GM23338 (cell line): ENCODE results near the gene RAI14. TPM values are rescaled to one million over a fixed set of nuclear protein-coding genes. Genes with fewer than 3 reads are reported as not detected.

ENCODE experiments used
- ATAC-seq: fragments of 200-7000 bp; cut with Tn5 transposase; 3 replicates; pipeline ENCODE4 v1.9.1; 2020
- DNase-seq: peaks from one replicate; pipeline ENCODE4 v3.0.0-alpha.2; 2015; ENCODE audit warnings: low spot score
- H2AFZ ChIP-seq: fragments of 200-600 bp; sonication (generic); 2 replicates; pipeline ENCODE4 v1.8.0; 2016; ENCODE audit warnings: antibody characterized with exemption, mild to moderate bottlenecking, moderate library complexity
- H3F3A ChIP-seq: fragments of 200-600 bp; sonication (generic); replicated peaks from 2 replicates; pipeline ENCODE4 v1.8.0; 2017; ENCODE audit warnings: antibody characterized with exemption, mixed run types, low read depth
- H3K27ac ChIP-seq: fragments of 200-600 bp; sonication (generic); 2 replicates; pipeline ENCODE4 v1.6.1; 2016; ENCODE audit warnings: low read depth
- H3K27me3 ChIP-seq: fragments of 200-600 bp; sonication (generic); 2 replicates; pipeline ENCODE4 v1.8.0; 2016; ENCODE audit warnings: mild to moderate bottlenecking, mixed run types, moderate library complexity; ENCODE audit not compliant: insufficient read depth
- H3K36me3 ChIP-seq: fragments of 200-600 bp; sonication (generic); 2 replicates; pipeline ENCODE4 v1.8.0; 2016; ENCODE audit warnings: mild to moderate bottlenecking; ENCODE audit not compliant: insufficient read depth
- H3K4me1 ChIP-seq: fragments of 200-600 bp; sonication (generic); 2 replicates; pipeline ENCODE4 v1.8.0; 2016; ENCODE audit warnings: mild to moderate bottlenecking, moderate library complexity; ENCODE audit not compliant: insufficient read depth
- H3K4me2 ChIP-seq: fragments of 200-600 bp; sonication (generic); 2 replicates; pipeline ENCODE4 v1.7.1; 2017; ENCODE audit warnings: mixed run types
- H3K4me3 ChIP-seq: fragments of 200-600 bp; sonication (generic); 2 replicates; pipeline ENCODE4 v1.6.1; 2016; ENCODE audit warnings: mixed run types
- H3K79me2 ChIP-seq: fragments of 200-600 bp; sonication (generic); replicated peaks from 2 replicates; pipeline ENCODE4 v1.8.0; 2017; ENCODE audit warnings: mild to moderate bottlenecking; ENCODE audit not compliant: insufficient read depth
- H3K9me2 ChIP-seq: fragments of 200-600 bp; sonication (generic); 2 replicates; pipeline ENCODE4 v1.8.0; 2017; ENCODE audit not compliant: insufficient read depth
- H4K20me1 ChIP-seq: fragments of 200-600 bp; sonication (generic); replicated peaks from 2 replicates; pipeline ENCODE4 v1.8.0; 2017; ENCODE audit warnings: mild to moderate bottlenecking; ENCODE audit not compliant: insufficient read depth
- H3K27ac Mint-ChIP-seq: 2 replicates; pipeline ENCODE4 v1.8.0; 2020; ENCODE audit warnings: inconsistent platforms, mild to moderate bottlenecking, moderate library complexity, mixed read lengths
- H3K27me3 Mint-ChIP-seq: 3 replicates; pipeline ENCODE4 v1.8.0; 2022; ENCODE audit warnings: low read depth, mild to moderate bottlenecking, moderate library complexity, mixed read lengths, inconsistent platforms; ENCODE audit not compliant: insufficient read depth, poor library complexity
- H3K36me3 Mint-ChIP-seq: 3 replicates; pipeline ENCODE4 v1.8.0; 2021; ENCODE audit warnings: low read depth, mild to moderate bottlenecking, inconsistent platforms, moderate library complexity, mixed read lengths
- H3K4me1 Mint-ChIP-seq: 3 replicates; pipeline ENCODE4 v1.8.0; 2020; ENCODE audit warnings: mild to moderate bottlenecking, inconsistent platforms, mixed read lengths
- H3K4me3 Mint-ChIP-seq: 3 replicates; pipeline ENCODE4 v1.8.0; 2021; ENCODE audit warnings: moderate library complexity, mild to moderate bottlenecking, inconsistent platforms, mixed read lengths
- H3K9me3 Mint-ChIP-seq: 3 replicates; pipeline ENCODE4 v1.8.0; 2020; ENCODE audit warnings: moderate library complexity, mild to moderate bottlenecking, inconsistent platforms, mixed read lengths
- CREB1 ChIP-seq: fragments of 250-450 bp; sonication (Bioruptor Pico); IDR thresholded peaks from 2 replicates; pipeline ENCODE4 v1.5.0; 2020; ENCODE audit warnings: low read depth, mild to moderate bottlenecking, moderate library complexity
- CTCF ChIP-seq, 2 experiments: fragments of 200-600 bp in 1 of 2; sonication (generic) in 1 of 2; conservative IDR thresholded peaks; 2 replicates each; pipeline versions ENCODE4 v1.5.1 to v1.6.1; 2016 to 2017; ENCODE audit warnings: antibody characterized with exemption in 2 of 2, low read depth in 2 of 2, mild to moderate bottlenecking in 2 of 2, moderate library complexity in 1 of 2
- ETS1 ChIP-seq: IDR thresholded peaks from 2 replicates; pipeline ENCODE4 v1.6.1; 2016; ENCODE audit warnings: antibody characterized with exemption
- EZH2 ChIP-seq: fragments of 200-600 bp; sonication (generic); IDR thresholded peaks from one replicate; pipeline ENCODE4 v1.8.0; 2017; ENCODE audit warnings: antibody characterized with exemption, mild to moderate bottlenecking, low read depth; ENCODE audit not compliant: unreplicated experiment
- EZH2phosphoT487 ChIP-seq: fragments of 200-600 bp; sonication (generic); IDR thresholded peaks from one replicate; pipeline ENCODE4 v1.8.1; 2018; ENCODE audit warnings: antibody characterized with exemption; ENCODE audit not compliant: unreplicated experiment
- JUNB ChIP-seq: IDR thresholded peaks from one replicate; pipeline ENCODE4 v1.6.1; 2016; ENCODE audit warnings: antibody characterized with exemption; ENCODE audit not compliant: unreplicated experiment
- NANOG ChIP-seq: IDR thresholded peaks from 2 replicates; pipeline ENCODE4 v1.6.1; 2016; ENCODE audit warnings: antibody characterized with exemption, borderline replicate concordance
- POLR2AphosphoS5 ChIP-seq: IDR thresholded peaks from 2 replicates; pipeline ENCODE4 v1.6.1; 2016; ENCODE audit warnings: antibody characterized with exemption, low read depth
- REST ChIP-seq: IDR thresholded peaks from one replicate; pipeline ENCODE4 v1.6.1; 2018; ENCODE audit warnings: antibody characterized with exemption; ENCODE audit not compliant: unreplicated experiment
- STAT1 ChIP-seq: IDR thresholded peaks from one replicate; pipeline ENCODE4 v1.6.1; 2016; ENCODE audit warnings: antibody characterized with exemption; ENCODE audit not compliant: unreplicated experiment
- ZNF114 ChIP-seq: fragments of 250-450 bp; sonication (Bioruptor Pico); IDR thresholded peaks from 2 replicates; pipeline ENCODE4 v1.5.0; 2020; ENCODE audit warnings: mild to moderate bottlenecking, moderate library complexity
- ZNF331 ChIP-seq: fragments of 250-450 bp; sonication (Bioruptor Pico); IDR thresholded peaks from 2 replicates; pipeline ENCODE4 v1.5.0; 2020; ENCODE audit warnings: low read depth, mild to moderate bottlenecking, moderate library complexity
- ZNF462 ChIP-seq: fragments of 250-450 bp; sonication (Bioruptor Pico); IDR thresholded peaks from 2 replicates; pipeline ENCODE4 v1.5.0; 2020; ENCODE audit warnings: mild to moderate bottlenecking, moderate library complexity
- polyA plus RNA-seq: library from polyadenylated mRNA; unstranded; fragments of >200 nt; fragmentation: Nextera tagmentation; extraction: Ambion mirVana; gene quantifications from 2 replicates; pipeline ENCODE4 v1.2.1, GENCODE V29; 2016
- total RNA-seq: library from RNA; depleted of rRNA; stranded (reverse); fragments of >200 nt; shearing (Covaris generic); gene quantifications from 2 replicates; pipeline ENCODE4 v1.2.3, GENCODE V29; 2014

The RAI14 gene
- total and polyA plus RNA-seq, 2 experiments from 2014 or later: 58.8 to 95.8 TPM

GRCh38 chr5:34832568-34832967 lies 176.4 kb downstream of the RAI14 start:
- H3K36me3 ChIP-seq: peaks cover 48% of the 10 kb centered on the region

More at GRCh38 chr5:34832568-34832967, 176.4 kb downstream of the RAI14 start:
- Histone ChIP-seq H3K4me3 (no peak overlapping the region), H3K9me2 (no peaks in the 10 kb centered on the region), H3K27me3 (no peaks in the 10 kb centered on the region), H3K79me2 (peaks cover 4% of the 10 kb centered on the region; the same call in 1 of the 2 replicates), H4K20me1 (no peaks in the 10 kb centered on the region), H2AFZ (no peak overlapping the region), H3K4me2 (no peak overlapping the region), H3K27ac (0 out of 2 replicates have a peak overlapping the region, but pooled peaks have one; percentile 4), H3K4me1 (peaks cover 7% of the 10 kb centered on the region; the same call in 1 of the 2 replicates), H3F3A (peaks cover 12% of the 10 kb centered on the region; the same call in 1 of the 2 replicates)
- Mint-ChIP-seq H3K36me3 (peaks cover 67% of the 10 kb centered on the region), H3K27me3 (no peaks in the 10 kb centered on the region), H3K4me1 (peaks cover 14% of the 10 kb centered on the region), H3K9me3 (peaks cover 10% of the 10 kb centered on the region; the same call in 2 of the 3 replicates), H3K4me3 (no peak overlapping the region), H3K27ac (no peak overlapping the region; the same call in 1 of the 2 replicates)
- DNase-seq: no peak
- TF ChIP-seq POLR2AphosphoS5 (no peak), ZNF114 (no peak), REST (no peak), STAT1 (no peak), JUNB (no peak), CREB1 (no peak), CTCF (conservative IDR thresholded peaks at IDR 0.05; ENCODE audit: low read depth in 2 of 2) (no peak), ETS1 (no peak), NANOG (no peak), EZH2 (no peak), ZNF331 (CRISPR knock-in tag) (no peak), ZNF462 (CRISPR knock-in tag) (no peak), EZH2phosphoT487 (no peak)
- no peak for ATAC-seq
